NCI-H1092 (cell line): ENCODE measurements around the gene SLC35A5.
"Not testable (repeated sequence)": the region's sequence is repeated elsewhere in the genome, so short reads cannot be mapped to it uniquely, and the experiment has no call there.

Experiments
- DNase-seq: peaks from one replicate; lab custom pipeline; 2025; lab: John Stamatoyannopoulos, UW

The SLC35A5 gene, protein sequence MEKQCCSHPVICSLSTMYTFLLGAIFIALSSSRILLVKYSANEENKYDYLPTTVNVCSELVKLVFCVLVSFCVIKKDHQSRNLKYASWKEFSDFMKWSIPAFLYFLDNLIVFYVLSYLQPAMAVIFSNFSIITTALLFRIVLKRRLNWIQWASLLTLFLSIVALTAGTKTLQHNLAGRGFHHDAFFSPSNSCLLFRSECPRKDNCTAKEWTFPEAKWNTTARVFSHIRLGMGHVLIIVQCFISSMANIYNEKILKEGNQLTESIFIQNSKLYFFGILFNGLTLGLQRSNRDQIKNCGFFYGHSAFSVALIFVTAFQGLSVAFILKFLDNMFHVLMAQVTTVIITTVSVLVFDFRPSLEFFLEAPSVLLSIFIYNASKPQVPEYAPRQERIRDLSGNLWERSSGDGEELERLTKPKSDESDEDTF

DNA sequence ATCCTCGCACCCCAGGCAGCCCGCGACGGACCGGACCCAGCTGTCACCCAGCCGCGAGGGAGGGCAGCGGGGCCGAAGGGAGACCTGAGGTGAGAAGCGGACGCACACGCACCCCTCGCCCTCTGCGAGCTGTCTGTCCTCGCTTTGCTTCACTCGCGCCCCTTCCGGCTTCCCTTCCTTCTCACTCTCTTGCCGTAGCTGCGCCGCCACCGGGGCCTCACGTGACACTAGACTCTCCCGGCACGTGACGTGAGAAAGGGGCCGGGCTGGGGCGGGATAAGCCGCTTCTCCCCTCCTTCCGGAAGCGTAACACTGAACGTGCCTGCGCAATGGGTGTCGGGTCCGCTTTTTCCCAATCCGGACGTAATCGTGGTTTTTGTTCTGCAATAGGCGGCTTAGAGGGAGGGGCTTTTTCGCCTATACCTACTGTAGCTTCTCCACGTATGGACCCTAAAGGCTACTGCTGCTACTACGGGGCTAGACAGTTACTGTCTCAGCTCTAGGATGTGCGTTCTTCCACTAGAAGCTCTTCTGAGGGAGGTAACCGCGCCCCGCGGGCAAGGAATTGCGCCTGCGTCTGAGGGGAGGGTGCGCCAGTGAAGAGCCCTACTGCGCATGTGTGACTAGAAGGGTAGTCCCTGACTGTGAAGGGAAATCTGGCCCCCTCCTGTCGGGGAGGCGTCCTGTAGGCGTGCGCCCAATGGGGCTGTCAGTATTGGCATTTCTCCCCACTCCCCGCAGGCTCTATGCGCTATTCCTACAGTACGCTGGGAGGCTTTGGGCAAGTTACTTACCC lies at the start of gene SLC35A5, which contains the start of gene ATG3:
TSS of gene SLC35A5 (plus strand) at position 312 of the 796 bp plus-strand sequence. CDS start 1,359 bp downstream, outside the sequence.
TSS of gene ATG3 (minus strand) at position 229 of the 796 bp plus-strand sequence. CDS start 434 bp downstream, outside the sequence.
- peak; percentile 97 for DNase-seq

DNA sequence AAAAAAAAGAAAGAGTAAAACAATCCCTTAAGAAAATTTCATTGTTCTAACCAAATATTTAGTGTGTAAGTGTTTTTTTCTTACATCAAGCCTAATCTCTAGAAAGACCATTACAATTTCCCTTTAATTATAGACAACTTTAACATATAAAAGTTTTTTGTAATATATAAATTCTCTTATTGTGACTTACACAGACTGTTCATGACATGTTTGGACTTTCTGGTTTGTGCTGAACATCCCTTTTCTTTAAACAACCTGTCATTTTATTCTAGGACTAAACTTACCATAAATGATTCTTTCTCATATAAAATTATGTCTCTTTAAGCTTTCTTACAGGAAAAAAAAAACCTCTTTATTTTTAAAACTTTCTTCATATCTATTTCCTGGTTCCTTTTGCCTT lies 49.5 kb upstream of the SLC35A5 start:
- DNase-seq: no peak

DNA sequence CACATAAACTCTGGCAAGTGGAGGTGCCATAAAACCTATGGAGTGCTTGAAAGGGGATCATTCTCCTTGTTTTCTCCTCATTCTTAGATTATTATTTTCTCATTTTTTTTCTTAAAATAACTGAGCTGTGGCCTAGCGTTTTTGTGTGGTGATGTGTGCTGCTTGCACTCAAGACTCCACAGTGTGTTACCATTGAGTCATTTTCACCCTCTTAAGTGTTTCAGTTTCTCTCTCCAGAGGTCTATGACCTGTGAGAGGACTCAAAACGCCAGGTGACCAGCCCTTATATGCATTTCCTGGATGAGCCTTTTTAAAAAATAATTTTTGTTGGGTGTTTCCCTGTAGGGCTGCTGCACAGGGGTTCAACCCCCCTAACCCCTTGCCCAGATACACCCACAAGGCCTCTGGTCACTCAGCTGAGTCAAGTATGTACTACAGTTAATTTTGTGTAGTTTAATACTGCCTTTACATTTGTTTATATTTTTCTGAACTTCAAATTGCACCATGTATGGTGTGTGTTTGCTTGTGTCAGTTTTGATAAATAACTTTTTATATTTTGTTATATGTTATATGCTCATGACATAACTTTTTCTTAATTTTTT lies 47.2 kb upstream of the SLC35A5 start:
- DNase-seq: no peak

DNA sequence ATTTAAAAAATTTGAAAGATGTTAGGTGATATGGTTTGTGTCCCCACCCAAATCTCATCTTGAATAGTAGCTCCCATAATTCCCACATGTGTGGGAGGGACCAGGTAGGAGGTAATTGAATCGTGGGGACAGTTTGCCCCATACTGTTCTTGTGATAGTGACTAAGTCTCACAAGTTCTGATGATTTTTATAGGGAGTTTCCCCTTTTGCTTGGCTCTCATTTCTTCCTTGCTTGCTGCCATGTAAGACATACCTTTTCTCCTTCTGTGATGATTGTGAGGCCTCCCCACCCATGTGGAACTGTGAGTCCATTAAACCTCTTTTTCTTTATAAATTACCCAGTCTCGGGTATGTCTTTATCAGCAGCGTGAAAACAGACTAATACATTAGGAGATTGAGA lies 42.9 kb upstream of the SLC35A5 start:
- not testable (repeated sequence) for DNase-seq

DNA sequence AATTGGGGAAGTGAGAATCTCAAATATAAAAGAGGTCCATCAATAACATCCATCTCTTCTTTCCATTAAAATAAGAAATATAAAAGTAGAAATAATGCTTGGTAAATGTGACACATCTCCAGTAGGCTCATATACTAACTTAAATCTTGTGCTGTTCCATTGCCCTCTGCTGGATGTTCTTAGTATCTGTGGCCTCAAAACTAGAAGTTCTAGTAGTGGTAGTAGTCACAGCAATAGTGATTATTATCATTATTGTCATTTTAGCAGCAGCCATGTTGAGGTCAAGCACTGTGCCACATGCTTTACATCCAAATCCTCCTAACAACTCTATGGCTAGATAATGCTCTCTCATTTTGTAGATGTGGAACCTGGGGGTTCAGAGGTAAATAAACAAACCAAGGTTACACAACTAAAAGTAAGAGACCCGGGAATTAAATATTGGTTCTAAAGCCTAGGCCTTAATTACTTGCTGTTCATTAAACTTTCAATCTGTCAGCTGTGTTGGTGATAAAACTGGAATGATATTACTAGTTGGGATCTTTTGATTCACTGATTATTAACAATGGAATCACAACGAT lies 42.3 kb upstream of the SLC35A5 start:
- peak; percentile 59 for DNase-seq

DNA sequence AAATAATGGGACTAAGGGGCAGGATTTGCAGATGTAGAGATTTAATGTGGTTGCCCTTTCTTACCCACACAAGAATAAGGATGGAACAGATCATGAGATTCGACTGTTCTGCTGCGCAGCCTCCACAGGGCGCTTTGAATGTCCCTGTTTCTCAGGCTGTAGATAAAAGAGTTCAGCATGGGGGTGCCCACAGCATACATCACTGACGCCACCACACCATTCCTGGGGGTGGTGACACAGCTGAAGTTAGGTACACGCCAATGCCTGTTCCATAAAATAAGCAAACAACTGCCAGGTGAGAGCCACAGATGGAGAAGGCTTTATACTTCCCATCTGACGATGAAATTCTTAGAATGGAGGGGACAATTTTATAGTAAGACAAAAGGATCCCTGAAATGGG lies 37.7 kb upstream of the SLC35A5 start:
- not testable (repeated sequence) for DNase-seq

DNA sequence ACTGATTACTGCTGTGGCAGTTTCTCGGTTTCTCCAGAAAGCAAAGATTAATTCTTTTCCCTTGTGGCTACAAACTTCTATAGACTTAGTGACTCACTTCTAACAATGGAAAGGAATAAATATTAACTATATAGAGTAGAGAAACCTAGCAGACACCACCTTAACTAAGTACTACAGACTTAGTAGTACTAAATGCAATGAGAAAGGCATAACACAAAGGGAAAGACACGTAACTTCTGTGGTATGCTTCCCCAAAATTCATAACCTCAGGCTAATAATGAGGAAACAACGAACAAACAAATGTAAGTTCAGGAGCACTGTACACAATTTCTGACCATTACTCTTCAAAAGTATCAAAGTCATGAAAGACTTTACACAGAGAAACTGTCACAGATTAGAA lies 31.3 kb upstream of the SLC35A5 start:
- DNase-seq: no peak

DNA sequence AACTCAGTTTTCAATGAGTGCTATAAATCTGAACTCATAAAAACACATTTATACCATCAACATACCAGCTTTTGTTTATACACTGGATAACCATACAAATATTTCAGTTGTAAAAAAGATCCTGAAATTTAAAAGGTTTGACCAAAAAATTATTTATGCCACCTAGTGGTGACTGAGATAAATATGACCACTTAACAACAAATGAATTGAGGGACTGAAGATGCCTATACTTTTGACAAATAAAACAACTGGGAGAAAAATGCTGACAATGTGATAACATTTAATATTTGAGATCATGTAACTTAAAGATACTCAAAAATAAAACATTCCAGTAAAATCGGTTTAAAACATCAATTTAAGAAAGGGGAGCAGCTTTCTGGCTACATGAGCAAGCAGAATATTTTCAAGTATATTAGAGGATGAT lies 30.5 kb upstream of the SLC35A5 start:
- no peak for DNase-seq

DNA sequence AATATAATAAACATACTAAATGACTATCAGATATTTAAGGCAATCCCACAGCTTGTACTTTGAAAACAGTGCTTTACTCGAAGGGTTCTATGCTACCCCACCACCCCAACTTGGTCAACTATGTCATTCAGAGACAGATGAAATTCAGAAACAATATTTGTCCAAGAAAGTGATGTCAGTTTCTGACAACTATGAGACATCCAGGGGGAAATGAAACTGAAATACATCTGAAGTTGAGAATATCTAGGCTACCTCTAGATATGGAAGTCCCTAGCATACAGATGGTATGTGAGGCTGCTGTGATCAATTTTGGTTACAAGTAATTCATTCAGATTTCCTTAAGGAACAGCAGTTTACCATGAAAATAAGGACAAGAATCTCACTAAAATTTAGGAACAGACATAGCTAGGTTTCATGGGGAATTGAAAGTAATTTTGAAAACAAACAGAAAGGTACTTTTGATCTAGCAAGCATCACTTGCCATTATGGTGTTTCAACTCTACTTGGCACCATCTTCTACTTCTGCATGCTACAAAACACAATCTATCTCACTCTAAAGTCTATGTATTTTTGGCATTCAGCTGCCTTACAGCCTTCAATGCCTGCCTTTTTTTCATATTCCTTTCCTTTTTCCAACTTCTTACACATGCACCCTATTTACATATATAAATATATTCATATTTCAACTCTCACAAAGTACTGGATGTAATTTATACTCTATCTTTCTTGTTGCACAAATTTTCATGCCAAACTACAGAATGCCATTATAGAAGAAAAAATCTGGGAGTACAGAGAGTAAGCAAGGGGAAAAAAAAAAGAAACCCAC lies 21.8 kb upstream of the SLC35A5 start:
- no peak for DNase-seq

DNA sequence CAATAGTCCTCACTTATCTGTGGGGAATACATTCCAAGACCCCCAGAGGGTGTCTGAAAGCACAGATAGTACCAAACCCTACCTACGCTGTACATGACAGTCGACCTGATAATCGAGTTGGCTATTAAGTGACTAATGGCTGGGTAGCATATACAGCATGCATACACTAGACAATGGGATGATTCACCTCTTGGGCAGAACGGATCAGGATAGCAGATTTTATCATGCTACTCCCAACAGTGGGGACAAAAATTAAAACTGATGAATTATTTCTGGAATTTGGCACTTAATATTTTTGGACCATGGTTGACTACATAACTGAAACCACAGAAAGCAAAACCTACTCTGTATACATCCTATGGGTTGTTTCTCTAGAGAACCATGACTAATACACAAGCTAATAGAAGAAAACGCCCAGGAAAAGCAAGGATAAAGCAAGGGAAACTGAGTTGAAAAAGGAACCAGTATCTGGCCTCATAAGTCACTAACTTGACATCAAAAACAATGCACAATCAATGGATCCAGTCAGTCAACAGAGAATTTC lies 15.6 kb upstream of the SLC35A5 start:
- DNase-seq: no peak

DNA sequence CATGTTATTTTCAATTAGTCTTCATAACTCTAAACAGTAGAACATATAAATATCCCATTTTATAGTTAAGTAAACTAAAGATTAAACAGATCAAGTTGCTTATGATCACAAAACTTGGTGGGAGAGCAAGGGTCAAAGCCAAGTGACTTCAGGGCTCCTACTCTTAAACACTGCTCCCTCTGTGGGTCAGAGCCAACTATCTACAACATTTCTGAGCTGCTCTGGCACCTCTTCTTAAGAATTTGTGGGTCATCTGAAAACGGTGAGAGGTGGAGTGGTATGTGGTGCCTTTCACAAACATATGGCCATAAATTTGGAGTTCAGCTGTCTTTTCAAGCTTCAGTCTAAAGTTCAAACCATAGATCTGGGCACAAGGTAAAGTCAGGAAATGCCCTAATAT lies 11.0 kb upstream of the SLC35A5 start:
- DNase-seq: no peak

DNA sequence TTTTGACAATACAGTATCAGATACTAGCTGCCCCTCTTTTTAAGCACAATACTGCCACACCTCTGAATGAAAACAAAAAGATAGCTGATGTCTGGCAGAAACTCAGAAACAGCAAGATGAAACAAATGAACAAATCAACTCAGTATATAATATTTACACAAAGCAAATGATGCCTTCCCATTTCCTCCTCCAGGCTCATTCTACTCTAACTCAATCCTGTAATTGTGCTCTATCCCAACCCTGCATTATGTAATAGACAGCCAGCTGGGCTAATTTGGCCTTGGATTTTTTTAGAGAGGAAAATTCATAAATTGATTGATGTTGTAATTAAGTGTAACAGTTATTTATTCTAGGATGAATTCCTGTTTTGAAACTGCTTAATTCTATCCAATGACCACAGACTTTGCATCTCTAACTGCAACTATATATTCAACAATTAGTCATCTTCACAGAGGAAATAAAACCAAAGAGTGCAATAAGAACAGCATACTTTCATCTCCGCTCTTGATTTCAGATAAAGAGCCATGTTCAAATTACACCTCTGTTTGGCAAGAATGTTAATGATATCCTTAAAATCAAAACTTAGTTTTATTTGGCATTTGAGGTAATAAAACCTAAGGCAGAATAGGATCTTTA lies 6.2 kb upstream of the SLC35A5 start:
- no peak for DNase-seq

DNA sequence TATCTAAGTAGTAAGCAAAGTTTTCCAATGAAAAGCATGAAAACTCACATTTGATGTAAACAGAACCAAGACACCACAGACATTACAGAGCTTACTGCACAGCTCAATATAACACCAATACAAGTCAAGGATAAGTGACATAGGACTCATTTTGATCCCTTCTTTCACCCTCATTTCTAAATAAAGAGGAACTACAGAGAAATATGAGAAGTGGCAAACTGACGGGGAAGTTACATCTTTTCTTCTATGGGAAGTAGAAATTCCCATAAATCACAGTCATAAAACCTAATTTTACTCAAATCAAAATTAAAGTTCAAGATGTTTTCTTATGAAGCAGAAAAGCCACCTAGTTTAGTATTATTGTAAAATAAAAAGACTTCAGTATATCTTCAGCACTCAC lies 3.9 kb upstream of the SLC35A5 start:
- no peak for DNase-seq

DNA sequence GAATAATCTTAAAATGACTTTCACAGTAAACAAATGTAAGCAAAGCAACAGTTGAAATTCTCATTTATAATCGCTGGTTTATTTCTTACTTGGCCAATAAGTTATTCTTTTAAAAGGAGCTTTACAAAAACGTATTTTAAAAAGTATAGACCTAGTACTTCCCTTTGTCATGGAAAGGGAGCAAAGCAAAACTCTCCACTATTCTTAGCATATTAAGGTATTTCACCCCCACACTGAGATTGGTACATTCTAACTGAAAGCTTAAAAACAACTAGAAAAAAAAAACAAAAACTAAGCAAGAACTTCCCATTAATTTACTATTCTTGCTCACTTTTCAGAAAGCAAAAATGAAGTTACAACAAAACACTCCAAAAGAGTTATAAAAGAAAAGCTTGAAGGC lies 1.5 kb upstream of the SLC35A5 start:
- DNase-seq: no peak

DNA sequence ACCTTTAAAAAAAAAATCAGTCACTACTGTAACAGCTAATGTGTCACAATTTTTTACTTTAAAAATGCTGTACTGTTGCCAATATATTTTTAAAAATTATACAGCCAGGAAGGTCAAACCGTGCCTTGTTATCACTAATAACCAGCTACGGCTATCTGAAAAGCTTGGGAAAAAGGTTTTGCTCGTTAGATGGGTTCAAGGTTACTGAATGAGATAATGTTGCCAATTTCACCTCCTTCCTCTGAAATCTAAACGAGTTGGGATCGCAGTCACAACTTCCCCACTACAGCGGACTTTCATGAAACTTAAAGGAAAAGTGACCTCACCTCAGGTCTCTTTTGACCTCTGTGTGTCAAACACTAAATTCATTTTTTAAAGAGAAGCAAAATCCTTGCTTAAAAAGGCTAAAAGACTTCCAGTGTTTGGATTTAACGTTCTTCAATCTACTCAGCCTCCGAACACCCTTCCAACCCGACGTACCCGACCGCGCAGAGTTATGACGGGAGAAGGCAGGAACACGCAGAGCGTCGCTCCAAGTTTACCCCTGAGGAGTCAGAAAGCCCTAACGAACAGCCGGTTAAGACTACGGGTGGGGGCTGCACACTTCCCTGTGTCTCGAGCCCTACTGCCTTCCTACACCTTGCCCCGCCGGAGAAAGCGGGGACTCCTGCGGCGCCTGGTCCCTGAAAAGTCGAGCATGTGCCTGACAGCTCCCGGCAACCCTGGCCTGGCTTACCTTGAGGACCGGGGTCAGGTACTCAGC lies 943 bp upstream of the SLC35A5 start:
- no peak for DNase-seq

DNA sequence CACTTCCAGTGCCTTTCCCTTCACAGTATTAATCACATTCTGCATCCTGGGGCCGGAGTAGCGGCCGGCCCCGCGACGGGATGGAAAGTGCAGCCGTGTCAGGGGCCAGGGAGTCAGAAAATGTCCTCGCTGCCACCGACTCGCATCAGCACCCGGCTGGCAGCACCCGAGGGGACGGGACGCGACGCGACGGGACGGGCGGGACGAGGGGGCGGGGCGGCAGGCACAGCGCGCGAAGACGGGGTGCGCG lies 436 bp upstream of the SLC35A5 start:
- no peak for DNase-seq

DNA sequence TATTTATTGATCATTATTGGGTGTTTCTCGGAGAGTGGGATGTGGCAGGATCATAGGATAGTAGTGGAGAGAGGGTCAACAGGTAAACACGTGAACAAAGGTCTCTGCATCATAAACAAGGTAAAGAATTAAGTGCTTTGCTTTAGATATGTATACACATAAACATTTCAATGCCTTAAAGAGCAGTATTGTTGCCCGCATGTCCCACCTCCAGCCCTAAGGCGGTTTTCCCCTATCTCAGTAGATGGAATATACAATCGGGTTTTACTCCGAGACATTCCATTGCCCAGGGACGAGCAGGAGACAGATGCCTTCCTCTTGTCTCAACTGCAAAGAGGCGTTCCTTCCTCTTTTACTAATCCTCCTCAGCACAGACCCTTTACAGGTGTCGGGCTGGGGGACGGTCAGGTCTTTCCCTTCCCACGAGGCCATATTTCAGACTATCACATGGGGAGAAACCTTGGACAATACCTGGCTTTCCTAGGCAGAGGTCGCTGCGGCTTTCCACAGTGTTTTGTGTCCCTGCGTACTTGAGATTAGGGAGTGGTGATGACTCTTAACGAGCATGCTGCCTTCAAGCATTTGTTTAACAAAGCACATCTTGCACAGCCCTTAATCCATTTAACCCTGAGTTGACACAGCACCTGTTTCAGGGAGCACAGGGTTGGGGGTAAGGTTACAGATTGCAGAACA lies 2.5 kb downstream of the SLC35A5 start:
- not testable (repeated sequence) for DNase-seq

DNA sequence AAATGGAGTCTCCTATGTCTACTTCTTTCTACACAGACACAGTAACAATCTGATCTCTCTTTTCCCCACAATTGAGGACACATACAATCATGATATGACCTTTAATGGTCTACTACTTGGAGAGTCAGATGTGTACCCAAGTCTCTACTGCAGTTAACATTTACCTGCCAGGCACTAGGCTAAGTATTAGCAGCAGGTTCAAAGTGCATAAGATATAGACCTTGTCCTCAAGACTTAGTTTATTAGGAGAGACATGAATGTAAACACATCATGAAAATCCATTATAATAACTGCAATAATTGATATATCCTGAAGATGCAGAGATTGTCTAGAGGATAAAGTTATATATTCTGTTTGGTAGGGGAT lies 3.1 kb downstream of the SLC35A5 start:
- no peak for DNase-seq

DNA sequence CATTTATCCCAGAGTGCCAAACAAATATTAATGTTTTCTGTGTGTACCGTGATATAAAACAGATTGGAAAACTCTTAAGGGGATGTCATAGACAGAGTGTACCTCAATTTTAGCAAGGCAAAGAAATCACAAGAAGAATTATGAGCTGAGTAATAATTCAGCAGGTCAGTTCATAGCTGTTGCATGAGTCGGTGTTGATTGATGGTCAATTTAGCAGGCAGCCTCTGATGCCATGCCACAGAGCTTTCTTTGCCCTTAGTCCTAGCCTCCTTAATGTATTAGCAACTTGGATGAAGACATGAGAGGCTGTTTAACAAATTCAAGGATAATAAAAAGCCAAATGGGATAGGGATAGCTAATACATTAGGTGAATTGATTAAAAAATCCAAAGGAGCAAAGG lies 6.8 kb downstream of the SLC35A5 start:
- DNase-seq: no peak

DNA sequence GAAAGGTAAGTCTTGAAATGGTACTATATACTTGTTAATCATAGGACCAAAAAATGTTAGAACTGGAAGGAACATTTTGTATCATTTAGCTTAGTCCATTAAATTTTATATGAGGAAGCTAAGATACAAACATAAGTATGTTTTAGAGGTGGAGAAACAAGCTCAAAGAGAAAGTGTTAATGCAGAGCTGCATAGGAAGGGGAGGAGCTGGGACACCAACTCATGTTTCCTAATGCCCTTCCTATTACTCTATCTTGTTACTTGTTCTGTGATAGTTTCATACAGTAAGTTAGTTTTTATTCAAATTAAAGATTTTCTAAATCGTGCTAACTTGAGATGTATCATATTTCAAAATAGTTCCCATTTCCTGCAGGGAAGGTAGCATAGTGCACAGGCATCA lies 7.4 kb downstream of the SLC35A5 start:
- no peak for DNase-seq
